GM23338 (cell line): ENCODE data around the gene TTC39B. TPM values are rescaled to one million over a fixed set of nuclear protein-coding genes. Genes with fewer than 3 reads are reported as not detected.

Source experiments
- ATAC-seq: fragments of 200-7000 bp; cut with Tn5 transposase; 3 replicates; pipeline ENCODE4 v1.9.1; 2020
- DNase-seq: peaks from one replicate; pipeline ENCODE4 v3.0.0-alpha.2; 2015; ENCODE audit warnings: low spot score
- H2AFZ ChIP-seq: fragments of 200-600 bp; sonication (generic); 2 replicates; pipeline ENCODE4 v1.8.0; 2016; ENCODE audit warnings: antibody characterized with exemption, mild to moderate bottlenecking, moderate library complexity
- H3F3A ChIP-seq: fragments of 200-600 bp; sonication (generic); replicated peaks from 2 replicates; pipeline ENCODE4 v1.8.0; 2017; ENCODE audit warnings: antibody characterized with exemption, mixed run types, low read depth
- H3K27ac ChIP-seq: fragments of 200-600 bp; sonication (generic); 2 replicates; pipeline ENCODE4 v1.6.1; 2016; ENCODE audit warnings: low read depth
- H3K27me3 ChIP-seq: fragments of 200-600 bp; sonication (generic); 2 replicates; pipeline ENCODE4 v1.8.0; 2016; ENCODE audit warnings: mild to moderate bottlenecking, mixed run types, moderate library complexity; ENCODE audit not compliant: insufficient read depth
- H3K36me3 ChIP-seq: fragments of 200-600 bp; sonication (generic); 2 replicates; pipeline ENCODE4 v1.8.0; 2016; ENCODE audit warnings: mild to moderate bottlenecking; ENCODE audit not compliant: insufficient read depth
- H3K4me1 ChIP-seq: fragments of 200-600 bp; sonication (generic); 2 replicates; pipeline ENCODE4 v1.8.0; 2016; ENCODE audit warnings: mild to moderate bottlenecking, moderate library complexity; ENCODE audit not compliant: insufficient read depth
- H3K4me2 ChIP-seq: fragments of 200-600 bp; sonication (generic); 2 replicates; pipeline ENCODE4 v1.7.1; 2017; ENCODE audit warnings: mixed run types
- H3K4me3 ChIP-seq: fragments of 200-600 bp; sonication (generic); 2 replicates; pipeline ENCODE4 v1.6.1; 2016; ENCODE audit warnings: mixed run types
- H3K79me2 ChIP-seq: fragments of 200-600 bp; sonication (generic); replicated peaks from 2 replicates; pipeline ENCODE4 v1.8.0; 2017; ENCODE audit warnings: mild to moderate bottlenecking; ENCODE audit not compliant: insufficient read depth
- H3K9me2 ChIP-seq: fragments of 200-600 bp; sonication (generic); 2 replicates; pipeline ENCODE4 v1.8.0; 2017; ENCODE audit not compliant: insufficient read depth
- H4K20me1 ChIP-seq: fragments of 200-600 bp; sonication (generic); replicated peaks from 2 replicates; pipeline ENCODE4 v1.8.0; 2017; ENCODE audit warnings: mild to moderate bottlenecking; ENCODE audit not compliant: insufficient read depth
- H3K27ac Mint-ChIP-seq: 2 replicates; pipeline ENCODE4 v1.8.0; 2020; ENCODE audit warnings: inconsistent platforms, mild to moderate bottlenecking, moderate library complexity, mixed read lengths
- H3K27me3 Mint-ChIP-seq: 3 replicates; pipeline ENCODE4 v1.8.0; 2022; ENCODE audit warnings: low read depth, mild to moderate bottlenecking, moderate library complexity, mixed read lengths, inconsistent platforms; ENCODE audit not compliant: insufficient read depth, poor library complexity
- H3K36me3 Mint-ChIP-seq: 3 replicates; pipeline ENCODE4 v1.8.0; 2021; ENCODE audit warnings: low read depth, mild to moderate bottlenecking, inconsistent platforms, moderate library complexity, mixed read lengths
- H3K4me1 Mint-ChIP-seq: 3 replicates; pipeline ENCODE4 v1.8.0; 2020; ENCODE audit warnings: mild to moderate bottlenecking, inconsistent platforms, mixed read lengths
- H3K4me3 Mint-ChIP-seq: 3 replicates; pipeline ENCODE4 v1.8.0; 2021; ENCODE audit warnings: moderate library complexity, mild to moderate bottlenecking, inconsistent platforms, mixed read lengths
- H3K9me3 Mint-ChIP-seq: 3 replicates; pipeline ENCODE4 v1.8.0; 2020; ENCODE audit warnings: moderate library complexity, mild to moderate bottlenecking, inconsistent platforms, mixed read lengths
- CTCF ChIP-seq, 2 experiments: fragments of 200-600 bp in 1 of 2; sonication (generic) in 1 of 2; conservative IDR thresholded peaks; 2 replicates each; pipeline versions ENCODE4 v1.5.1 to v1.6.1; 2016 to 2017; ENCODE audit warnings: antibody characterized with exemption in 2 of 2, low read depth in 2 of 2, mild to moderate bottlenecking in 2 of 2, moderate library complexity in 1 of 2
- EZH2 ChIP-seq: fragments of 200-600 bp; sonication (generic); IDR thresholded peaks from one replicate; pipeline ENCODE4 v1.8.0; 2017; ENCODE audit warnings: antibody characterized with exemption, mild to moderate bottlenecking, low read depth; ENCODE audit not compliant: unreplicated experiment
- NANOG ChIP-seq: IDR thresholded peaks from 2 replicates; pipeline ENCODE4 v1.6.1; 2016; ENCODE audit warnings: antibody characterized with exemption, borderline replicate concordance
- STAT1 ChIP-seq: IDR thresholded peaks from one replicate; pipeline ENCODE4 v1.6.1; 2016; ENCODE audit warnings: antibody characterized with exemption; ENCODE audit not compliant: unreplicated experiment
- polyA plus RNA-seq: library from polyadenylated mRNA; unstranded; fragments of >200 nt; fragmentation: Nextera tagmentation; extraction: Ambion mirVana; gene quantifications from 2 replicates; pipeline ENCODE4 v1.2.1, GENCODE V29; 2016
- total RNA-seq: library from RNA; depleted of rRNA; stranded (reverse); fragments of >200 nt; shearing (Covaris generic); gene quantifications from 2 replicates; pipeline ENCODE4 v1.2.3, GENCODE V29; 2014
- TF ChIP-seq, protein P1 (sequence below): IDR thresholded peaks from 2 replicates; pipeline ENCODE4 v1.6.1; 2016; ENCODE audit warnings: antibody characterized with exemption
- TF ChIP-seq, protein P2 (sequence below): fragments of 250-450 bp; sonication (Bioruptor Pico); IDR thresholded peaks from 2 replicates; pipeline ENCODE4 v1.5.0; 2020; ENCODE audit warnings: mild to moderate bottlenecking, moderate library complexity

Gene TTC39B
- total and polyA plus RNA-seq, 2 experiments from 2014 or later, result 2.8 to 11.1 TPM

DNA sequence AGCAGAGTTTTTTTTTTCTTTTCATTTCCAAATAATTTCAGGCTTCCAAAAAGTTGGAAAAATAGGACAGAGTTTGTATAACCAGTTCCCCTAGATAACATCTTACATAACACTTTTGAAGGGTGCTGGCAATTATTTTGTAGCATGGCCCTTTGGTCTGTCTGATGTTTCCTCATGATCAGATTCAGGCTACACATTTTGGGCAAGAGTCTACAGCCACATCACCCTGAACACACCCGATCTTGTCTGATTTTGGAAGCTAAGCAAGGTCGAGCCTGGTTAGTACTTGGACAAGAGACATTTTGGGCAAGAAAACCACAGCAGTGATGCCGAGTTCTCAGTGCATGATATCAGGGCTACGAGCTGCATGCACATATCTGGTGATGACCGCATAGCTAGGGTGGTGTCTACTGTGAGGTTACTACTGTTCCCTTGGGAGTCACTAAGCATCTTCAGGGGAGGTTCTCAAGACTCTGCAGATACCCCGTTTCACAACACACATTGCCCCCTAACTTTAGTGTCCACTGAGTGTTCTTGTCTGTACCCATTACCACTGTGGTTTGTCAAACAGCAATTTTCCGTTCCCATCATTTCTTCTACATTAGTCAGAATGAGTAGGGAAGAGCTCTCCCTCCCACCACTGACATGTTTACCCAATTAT, 86.2 kb downstream of the TTC39B start:
- no peaks in the 10 kb centered on the region; the same call in 2 of the 3 replicates for H3K9me3 Mint-ChIP-seq
- peaks cover 2% of the 10 kb centered on the region; the same call in 1 of the 3 replicates for H3K4me1 Mint-ChIP-seq
- Histone ChIP-seq H3K36me3 (no peaks in the 10 kb centered on the region), H3K4me1 (no peaks in the 10 kb centered on the region), H3K27me3 (no peaks in the 10 kb centered on the region), H2AFZ (no peak overlapping the region), H3K27ac (no peak overlapping the region), H3F3A (no peaks in the 10 kb centered on the region), H3K4me2 (no peak overlapping the region), H3K4me3 (no peak overlapping the region), H4K20me1 (no peaks in the 10 kb centered on the region; the same call in 1 of the 2 replicates), H3K79me2 (no peaks in the 10 kb centered on the region), H3K9me2 (peaks cover 6% of the 10 kb centered on the region)
- DNase-seq (no peak), ATAC-seq (no peak)
- H3K27ac Mint-ChIP-seq, result no peak overlapping the region
- H3K36me3 Mint-ChIP-seq, result no peaks in the 10 kb centered on the region
- no peak overlapping the region for H3K4me3 Mint-ChIP-seq
- H3K27me3 Mint-ChIP-seq, result peaks cover 3% of the 10 kb centered on the region
- TF ChIP-seq, protein P1, sequence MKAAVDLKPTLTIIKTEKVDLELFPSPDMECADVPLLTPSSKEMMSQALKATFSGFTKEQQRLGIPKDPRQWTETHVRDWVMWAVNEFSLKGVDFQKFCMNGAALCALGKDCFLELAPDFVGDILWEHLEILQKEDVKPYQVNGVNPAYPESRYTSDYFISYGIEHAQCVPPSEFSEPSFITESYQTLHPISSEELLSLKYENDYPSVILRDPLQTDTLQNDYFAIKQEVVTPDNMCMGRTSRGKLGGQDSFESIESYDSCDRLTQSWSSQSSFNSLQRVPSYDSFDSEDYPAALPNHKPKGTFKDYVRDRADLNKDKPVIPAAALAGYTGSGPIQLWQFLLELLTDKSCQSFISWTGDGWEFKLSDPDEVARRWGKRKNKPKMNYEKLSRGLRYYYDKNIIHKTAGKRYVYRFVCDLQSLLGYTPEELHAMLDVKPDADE, result no peak
- TF ChIP-seq NANOG, result no peak
- no peak for TF ChIP-seq EZH2
- no peak for TF ChIP-seq STAT1
- TF ChIP-seq, protein P2, sequence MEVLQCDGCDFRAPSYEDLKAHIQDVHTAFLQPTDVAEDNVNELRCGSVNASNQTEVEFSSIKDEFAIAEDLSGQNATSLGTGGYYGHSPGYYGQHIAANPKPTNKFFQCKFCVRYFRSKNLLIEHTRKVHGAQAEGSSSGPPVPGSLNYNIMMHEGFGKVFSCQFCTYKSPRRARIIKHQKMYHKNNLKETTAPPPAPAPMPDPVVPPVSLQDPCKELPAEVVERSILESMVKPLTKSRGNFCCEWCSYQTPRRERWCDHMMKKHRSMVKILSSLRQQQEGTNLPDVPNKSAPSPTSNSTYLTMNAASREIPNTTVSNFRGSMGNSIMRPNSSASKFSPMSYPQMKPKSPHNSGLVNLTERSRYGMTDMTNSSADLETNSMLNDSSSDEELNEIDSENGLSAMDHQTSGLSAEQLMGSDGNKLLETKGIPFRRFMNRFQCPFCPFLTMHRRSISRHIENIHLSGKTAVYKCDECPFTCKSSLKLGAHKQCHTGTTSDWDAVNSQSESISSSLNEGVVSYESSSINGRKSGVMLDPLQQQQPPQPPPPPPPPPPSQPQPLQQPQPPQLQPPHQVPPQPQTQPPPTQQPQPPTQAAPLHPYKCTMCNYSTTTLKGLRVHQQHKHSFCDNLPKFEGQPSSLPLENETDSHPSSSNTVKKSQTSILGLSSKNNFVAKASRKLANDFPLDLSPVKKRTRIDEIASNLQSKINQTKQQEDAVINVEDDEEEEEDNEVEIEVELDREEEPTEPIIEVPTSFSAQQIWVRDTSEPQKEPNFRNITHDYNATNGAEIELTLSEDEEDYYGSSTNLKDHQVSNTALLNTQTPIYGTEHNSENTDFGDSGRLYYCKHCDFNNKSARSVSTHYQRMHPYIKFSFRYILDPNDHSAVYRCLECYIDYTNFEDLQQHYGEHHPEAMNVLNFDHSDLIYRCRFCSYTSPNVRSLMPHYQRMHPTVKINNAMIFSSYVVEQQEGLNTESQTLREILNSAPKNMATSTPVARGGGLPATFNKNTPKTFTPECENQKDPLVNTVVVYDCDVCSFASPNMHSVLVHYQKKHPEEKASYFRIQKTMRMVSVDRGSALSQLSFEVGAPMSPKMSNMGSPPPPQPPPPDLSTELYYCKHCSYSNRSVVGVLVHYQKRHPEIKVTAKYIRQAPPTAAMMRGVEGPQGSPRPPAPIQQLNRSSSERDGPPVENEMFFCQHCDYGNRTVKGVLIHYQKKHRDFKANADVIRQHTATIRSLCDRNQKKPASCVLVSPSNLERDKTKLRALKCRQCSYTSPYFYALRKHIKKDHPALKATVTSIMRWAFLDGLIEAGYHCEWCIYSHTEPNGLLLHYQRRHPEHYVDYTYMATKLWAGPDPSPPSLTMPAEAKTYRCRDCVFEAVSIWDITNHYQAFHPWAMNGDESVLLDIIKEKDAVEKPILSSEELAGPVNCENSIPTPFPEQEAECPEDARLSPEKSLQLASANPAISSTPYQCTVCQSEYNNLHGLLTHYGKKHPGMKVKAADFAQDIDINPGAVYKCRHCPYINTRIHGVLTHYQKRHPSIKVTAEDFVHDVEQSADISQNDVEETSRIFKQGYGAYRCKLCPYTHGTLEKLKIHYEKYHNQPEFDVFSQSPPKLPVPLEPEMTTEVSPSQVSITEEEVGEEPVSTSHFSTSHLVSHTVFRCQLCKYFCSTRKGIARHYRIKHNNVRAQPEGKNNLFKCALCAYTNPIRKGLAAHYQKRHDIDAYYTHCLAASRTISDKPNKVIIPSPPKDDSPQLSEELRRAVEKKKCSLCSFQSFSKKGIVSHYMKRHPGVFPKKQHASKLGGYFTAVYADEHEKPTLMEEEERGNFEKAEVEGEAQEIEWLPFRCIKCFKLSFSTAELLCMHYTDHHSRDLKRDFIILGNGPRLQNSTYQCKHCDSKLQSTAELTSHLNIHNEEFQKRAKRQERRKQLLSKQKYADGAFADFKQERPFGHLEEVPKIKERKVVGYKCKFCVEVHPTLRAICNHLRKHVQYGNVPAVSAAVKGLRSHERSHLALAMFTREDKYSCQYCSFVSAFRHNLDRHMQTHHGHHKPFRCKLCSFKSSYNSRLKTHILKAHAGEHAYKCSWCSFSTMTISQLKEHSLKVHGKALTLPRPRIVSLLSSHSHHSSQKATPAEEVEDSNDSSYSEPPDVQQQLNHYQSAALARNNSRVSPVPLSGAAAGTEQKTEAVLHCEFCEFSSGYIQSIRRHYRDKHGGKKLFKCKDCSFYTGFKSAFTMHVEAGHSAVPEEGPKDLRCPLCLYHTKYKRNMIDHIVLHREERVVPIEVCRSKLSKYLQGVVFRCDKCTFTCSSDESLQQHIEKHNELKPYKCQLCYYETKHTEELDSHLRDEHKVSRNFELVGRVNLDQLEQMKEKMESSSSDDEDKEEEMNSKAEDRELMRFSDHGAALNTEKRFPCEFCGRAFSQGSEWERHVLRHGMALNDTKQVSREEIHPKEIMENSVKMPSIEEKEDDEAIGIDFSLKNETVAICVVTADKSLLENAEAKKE, result no peak
- TF ChIP-seq CTCF (conservative IDR thresholded peaks at IDR 0.05; ENCODE audit: low read depth in 2 of 2), result no peak
